Middle frontal gyrus (tissue), 1 donor: Measurements from ENCODE around the gene CDC123.
"Not testable (repeated sequence)": the region's sequence is repeated elsewhere in the genome, so short reads cannot be mapped to it uniquely, and the experiment has no call there.

Source experiments
- DNase-seq: peaks from one replicate; pipeline ENCODE4 v3.0.0-alpha.2; 2015; ENCODE audit warnings: low spot score; ENCODE audit errors: extremely low spot score

The CDC123 gene

DNA sequence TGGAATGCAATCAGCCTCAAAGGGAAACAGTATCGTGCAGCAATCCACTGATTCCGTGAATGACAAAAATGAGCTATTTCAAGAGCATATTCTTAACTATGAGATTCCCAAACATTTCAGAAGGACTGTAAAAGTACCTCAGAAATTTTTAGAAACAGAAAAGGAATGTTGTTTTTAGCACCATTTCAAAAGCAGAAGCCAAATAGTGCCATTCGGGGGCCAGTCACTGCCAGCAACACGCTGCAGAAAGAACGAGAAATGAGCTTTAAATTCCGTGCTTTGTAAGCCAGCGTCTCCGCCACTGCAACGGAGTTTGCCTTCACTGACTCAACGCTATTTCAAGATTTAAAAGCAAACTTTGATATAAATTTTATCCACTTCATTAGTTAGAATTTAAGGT, 6.6 kb upstream of the CDC123 start:
- DNase-seq, result no peak

DNA sequence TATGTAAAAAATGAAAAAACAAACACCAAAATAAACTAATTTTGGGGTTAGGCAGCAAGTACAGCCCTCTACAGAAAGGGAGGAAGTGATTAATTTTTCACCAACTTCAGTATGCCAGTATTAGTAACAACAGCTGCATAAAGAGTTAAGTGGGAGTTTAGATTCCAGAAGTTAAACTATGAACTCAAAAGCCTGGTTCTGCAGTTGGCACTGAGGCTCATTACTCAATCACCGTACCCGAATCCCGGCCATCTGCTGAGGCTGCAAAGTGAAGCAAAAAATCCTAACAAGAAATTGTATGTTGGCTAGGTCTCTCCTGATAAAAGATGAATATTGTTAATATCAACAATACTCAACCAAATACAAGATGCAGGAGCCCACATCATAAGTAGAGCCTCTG, 4.3 kb upstream of the CDC123 start:
- no peak for DNase-seq

DNA sequence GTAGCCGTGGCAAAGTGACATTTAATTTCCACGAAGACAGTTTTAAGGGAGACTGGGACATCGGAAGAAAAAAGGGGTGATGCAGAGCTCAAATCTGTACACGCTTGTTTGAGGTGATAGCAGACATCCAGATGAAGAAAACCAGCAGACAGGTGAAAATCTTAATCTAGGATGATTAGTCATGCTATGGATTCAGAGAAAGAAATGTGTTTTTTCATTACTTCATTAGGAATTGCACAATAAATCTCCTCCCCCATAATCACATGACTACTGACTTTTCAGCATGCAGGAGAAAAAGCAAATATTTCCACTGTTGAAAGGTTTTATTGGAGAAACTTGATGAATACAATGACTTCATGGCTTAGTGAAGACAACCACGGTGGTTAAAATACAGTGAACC, 2.8 kb upstream of the CDC123 start:
- DNase-seq, result no peak

DNA sequence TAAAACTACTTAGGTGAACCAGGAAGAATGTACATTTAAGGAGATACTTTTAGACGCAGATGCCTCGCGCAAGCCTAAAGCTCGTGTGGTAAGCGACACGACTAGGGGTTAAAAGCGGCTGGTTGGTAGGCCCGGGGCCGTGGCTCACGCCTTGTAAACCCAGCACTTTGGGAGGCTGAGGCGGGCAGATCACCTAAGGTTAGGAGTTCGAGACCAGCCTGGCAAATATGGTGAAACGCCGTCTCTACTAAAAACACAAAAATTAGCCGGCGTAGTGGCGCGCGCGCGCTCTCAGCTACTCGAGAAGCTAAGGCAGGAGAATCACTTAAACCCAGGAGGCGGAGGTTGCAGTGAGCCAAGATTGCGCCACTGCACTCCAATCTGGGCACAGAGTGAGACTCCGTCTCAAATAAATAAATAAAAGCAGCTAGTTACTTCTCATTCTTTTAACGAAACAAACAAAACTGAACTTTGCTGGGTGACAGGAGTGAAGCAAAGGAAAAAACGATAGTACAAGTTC, 1.2 kb upstream of the CDC123 start:
- no peak for DNase-seq

DNA sequence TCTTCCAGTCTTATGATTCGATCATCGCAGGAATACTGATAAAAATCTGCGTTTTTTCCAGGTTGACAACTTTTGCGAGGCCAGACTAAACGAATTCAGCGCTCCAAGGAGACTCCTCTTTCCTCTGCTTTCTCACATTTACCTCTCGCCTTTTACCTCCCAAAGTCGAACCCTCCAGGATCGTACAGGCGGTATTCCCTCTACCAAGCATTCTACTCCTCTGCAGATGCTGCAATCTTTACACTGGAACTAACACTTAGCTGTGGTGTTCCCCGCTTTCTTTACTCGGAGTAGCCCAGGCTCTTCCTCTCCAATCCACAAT, 746 bp upstream of the CDC123 start:
- DNase-seq, result no peak

DNA sequence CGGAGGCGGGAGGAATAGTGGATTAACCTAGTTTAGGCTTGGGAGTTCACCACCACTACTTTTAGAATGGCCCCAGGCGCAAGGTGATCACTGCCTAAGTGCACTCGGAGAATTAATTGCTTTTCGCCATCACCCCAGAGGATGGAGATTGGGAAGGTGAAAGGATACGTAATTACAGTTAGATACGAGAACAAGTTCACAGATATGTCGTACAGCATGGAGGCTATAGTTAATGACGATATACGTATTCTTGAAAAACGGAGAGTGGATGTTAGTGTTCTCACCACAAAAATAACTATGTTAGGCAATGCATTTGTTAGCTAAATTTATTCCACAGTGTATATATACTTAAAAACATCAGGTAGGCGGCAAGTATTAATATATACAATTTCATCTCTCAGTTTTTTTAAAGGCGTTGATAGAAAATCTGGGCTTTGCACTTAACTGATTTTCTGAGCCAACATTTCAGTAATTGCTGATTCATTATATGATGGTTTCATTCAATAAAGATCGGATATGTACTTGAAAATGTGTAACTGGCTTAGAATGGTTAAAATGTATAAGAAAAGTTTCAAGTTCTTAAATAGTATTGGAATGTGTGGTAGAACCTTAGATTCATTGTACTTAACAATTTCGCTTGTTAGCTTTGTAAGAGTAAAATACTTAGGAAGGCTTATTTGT, 683 bp downstream of the CDC123 start:
- DNase-seq, result no peak

DNA sequence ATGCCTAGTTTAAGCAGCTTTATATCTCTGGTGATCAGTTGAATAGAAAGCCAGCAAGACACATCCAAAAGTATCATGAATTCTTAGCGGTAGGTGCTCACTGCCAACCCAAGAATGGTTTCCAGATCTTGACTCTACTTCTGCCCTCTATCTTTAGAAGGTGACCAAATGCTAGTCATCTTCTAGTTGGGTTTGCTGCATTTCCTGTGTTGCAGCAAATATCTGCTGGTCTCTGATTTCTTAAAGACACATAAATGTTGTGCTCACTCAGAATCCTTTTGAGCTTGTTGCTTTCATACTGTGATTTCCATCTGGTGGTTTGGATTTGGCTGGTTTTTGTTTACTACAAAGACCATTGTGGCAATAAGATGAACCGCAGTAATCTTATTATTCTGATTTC, 2.2 kb downstream of the CDC123 start:
- DNase-seq, result no peak

DNA sequence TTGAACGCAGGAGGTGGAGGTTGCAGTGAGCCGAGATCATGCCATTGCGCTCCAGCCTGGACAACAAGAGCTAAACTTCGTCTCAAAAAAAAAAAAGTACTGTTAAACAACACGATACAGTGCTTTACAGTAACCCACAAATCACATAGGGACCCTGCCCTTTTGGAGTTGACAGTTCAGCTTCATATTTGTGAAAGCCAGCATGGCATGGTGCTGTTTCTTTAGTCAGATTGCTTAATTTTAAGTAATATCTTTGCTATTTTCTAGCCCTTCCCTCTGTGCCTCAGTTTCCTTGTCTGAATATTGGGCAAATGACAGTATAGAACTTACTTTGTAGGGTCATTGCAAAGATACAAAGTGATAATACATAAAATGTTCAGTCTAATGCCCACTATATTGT, 4.9 kb downstream of the CDC123 start:
- no peak for DNase-seq

DNA sequence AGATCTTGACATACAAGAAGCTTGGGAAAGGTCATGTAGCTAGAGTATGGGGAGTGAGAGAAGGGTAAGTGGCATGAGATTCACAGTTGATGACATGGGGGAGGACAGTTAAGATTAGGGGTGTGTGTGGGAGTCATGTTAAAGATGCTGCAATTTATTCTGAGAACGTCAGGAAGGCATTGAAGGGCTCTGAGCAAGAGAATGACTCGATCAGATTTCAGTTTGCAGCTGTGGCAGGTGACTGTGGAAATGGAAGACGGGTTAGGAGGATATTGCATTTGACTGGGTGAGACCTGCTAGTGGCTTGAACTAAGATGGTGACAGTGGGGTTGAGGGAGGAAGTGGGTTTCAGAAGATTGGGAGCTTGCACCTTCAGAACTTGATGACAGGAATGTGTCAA, 5.6 kb downstream of the CDC123 start:
- no peak for DNase-seq

DNA sequence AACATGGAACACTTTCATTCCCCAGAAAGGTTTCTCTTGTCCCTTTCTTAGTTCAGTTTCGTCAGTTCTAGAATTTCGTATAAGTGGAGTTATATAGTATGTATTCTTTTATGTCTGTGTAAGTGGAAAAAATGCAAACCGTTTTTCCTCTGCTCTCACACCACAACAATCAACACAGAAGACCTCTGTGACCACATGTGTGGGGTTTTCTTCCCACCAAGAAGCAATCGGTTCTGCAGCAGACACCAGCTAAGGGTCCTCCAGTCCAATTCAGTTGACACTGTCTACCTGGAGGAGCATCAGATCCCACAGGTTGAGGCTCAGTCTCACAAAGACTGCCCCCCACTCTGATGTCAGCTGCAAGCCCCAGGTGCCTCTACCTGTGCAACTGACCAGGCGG, 6.2 kb downstream of the CDC123 start:
- DNase-seq, result no peak

DNA sequence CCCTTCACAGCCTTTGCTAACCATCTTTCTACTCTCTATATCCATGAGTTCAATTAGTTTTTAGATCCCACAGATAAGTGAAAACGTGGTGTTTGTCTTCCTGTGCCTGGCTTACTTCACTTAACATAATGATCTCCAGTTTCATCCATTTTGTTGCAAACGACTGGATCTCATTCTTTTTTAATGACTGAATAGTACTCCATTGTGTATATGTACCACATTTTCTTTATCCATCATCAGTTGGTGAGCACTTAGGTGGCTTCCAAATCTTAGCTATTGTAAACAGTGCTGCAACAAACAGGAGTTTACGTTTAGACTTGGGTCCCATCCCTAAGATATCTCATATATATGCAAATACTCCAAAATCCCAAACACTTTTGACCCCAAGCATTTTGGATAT, 9.1 kb downstream of the CDC123 start:
- DNase-seq, result no peak

DNA sequence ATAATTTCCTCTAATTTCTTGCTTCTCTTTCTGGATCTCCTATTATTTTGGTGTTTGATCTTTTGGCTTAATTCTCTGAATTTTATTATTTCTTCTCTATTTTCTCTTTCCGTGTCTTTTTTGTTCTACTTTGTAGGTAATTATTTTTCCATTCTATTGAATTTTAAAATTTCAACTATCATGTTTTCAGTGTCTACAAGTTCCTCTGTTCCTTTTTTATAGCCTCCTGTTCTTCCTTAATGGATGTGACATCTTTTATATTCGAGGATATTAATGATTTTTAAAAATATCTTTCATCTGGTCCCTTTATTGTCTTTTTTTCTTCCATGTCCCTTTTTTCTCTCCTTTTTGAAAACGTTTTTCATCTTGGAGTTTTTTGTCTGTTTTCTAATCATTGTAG, 11.1 kb downstream of the CDC123 start:
- DNase-seq, result no peak

DNA sequence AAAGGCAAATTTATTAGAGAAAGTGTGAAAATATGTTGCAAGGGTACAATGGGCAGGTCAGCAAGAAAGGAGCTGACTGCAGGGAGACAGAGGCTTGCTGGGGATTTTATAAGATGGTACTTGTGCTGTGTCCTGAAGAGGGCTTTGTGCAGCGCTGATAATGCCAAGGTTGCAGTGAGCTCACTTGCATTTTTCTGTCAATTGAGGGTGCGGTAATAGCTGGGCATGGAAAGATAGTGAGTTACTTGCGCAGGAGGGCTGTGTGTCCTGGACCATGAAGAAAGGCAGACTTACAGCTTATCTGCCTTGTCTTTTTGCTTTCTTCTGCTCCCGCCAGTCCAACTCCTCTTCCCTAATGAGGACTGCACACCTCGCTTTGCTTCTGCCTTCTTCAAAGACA, 12.5 kb downstream of the CDC123 start:
- no peak for DNase-seq

DNA sequence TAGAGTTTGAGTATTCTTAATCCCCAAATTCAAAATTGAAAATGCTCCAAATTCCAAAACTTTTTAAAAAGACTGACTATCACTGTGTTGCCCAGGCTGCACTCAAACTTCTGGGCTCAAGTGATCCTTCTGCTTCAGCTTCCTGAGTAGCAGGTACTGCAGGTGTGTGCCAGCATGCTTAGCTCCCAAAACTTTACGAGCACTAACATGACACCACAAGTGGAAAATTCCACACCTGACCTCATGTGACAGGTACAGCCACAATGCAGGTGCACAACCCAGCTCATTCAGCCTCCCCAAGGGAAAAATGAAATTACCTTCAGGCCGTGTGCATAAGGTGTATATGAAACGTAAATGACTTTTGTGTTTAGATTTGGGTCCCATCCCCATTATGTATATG, 16.5 kb downstream of the CDC123 start:
- DNase-seq, result no peak

DNA sequence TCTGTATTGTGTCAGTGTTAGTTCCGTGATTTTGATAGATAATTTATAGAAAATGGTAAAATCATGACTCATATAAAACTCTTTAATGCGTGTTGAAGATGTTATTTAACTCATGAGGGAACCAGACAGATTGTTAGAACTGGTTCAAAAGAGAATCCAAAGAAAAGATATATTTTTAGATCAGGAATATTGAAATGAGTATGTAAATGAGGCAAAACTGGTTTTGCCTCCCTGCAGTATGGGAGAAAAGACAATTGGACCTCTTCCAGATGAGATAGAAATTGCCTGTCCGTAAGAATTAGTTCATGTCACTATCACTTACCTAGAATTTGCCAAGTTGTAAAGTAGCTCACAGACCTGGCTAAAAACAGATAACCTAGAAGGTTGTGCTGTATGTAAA, 17.6 kb downstream of the CDC123 start:
- DNase-seq, result no peak

DNA sequence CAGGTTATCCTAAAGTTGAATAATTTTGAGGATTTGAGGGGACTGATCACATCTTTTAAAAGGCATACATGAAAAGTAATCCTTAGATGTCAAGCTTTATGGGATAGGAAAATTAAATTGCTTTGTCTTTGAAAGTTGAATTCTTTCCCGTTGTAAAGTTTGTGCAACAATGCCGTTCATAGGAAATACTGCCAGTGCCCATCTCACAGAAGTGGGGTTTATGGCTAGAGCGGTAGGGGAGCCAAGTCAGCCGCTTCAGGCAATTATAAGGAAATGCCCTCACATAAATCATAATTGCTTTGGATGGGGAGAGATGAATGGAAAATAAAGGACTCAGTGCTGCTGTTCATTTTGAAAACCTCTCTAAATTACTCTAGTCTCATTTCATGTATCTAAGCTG, 18.1 kb downstream of the CDC123 start:
- no peak for DNase-seq

DNA sequence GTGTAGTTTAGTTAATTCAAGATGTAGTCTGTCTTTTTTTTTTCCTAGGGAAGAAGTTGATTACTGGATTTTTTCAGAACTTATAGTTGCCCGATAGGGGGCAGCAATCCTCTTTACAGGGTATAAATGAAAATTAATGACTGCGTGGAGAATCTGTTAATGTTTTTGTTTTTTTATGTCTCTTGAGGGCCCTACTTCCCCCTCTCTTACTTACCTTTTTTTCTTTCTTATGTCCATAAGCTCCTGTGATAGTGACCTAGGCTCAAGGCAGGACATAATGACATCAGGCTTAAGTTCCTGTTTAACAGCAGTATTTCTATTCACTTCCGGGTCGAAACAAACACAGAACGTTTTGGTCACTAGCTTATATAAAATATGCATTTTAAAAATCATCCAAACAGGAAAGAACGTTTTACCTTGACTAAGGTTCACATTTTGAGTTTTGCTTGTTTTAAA, 18.8 kb downstream of the CDC123 start:
- DNase-seq, result no peak

DNA sequence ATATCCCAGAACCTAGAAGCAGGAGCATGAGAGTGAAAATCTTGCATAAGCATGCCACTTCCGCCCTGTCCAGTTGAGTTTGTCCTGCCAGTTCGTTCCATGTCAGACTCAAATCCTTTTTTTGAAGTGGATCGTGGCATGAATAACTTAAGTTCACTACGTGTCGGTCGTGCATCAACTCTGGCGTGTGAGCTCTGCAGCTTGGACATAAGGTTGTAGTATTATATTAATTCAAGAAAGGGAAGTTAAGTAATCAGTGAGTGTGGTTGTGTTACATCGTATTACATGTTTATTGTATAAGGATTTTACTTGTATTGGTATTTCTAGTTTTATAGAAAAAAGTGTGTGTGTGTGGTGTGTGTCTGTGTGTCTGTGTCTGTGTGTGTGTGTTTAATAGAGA, 23.0 kb downstream of the CDC123 start:
- no peak for DNase-seq

DNA sequence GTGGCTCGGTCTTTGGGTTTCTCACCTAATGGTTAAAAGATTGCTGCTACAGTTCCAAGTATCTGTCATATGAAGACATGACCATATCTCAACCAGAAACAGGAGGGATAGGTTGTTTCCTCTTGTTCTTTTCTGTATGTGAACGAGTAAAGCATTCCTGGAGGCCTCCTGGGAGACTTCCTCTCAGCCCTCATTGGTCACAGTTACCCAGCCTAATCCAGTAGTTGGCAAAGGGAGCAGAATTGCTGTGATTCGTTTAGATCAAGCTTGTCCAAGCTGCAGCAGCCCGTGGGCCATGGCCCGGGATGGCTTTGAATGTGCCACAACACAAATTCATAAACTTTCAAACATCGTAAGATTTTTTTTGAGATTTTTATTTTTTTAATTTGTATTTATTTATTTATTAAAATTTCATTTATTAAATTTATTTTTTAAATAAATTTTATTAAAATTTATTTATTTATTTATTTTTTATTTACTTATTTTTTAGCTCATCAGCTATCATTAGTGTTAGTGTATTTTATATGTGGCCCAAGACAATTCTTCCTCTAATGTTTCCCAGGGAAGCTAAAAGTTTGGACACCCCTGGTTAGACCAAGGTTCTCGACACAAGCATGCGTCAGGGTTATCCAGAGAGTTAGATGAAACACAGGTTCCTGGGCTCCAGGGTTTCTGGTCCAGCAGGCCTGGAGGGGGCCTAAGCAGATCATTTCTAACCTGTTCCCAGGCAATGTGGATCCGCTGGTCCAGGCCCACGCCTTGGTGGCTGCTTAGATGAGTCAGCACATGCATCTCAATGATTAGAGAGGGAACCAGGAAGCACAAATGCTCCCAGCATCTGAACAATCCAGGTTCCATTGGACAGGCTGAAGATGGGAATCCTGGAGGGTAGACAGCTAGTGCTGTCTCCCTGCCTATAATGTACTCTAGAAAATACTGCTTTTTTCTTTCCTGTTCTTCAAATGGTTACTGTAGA, 25.6 kb downstream of the CDC123 start:
- no peak for DNase-seq

DNA sequence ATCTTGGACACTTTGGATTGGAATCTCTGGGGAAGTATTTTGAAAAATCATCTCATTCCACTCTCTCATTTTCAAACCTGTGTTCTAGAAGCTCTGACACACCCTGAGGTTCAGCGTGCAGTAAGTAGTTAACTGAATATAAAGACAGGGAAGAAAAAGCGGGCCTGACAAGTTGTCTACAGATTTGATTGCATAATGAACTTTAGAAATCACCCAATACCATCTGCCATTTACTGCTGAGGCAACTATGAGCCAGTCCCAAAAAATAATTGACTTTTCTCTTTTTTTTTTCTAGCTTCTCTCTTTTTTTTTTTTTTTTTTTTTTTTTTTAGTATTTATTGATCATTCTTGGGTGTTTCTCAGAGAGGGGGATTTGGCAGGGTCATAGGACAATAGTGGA, 29.5 kb downstream of the CDC123 start:
- DNase-seq, result no peak

DNA sequence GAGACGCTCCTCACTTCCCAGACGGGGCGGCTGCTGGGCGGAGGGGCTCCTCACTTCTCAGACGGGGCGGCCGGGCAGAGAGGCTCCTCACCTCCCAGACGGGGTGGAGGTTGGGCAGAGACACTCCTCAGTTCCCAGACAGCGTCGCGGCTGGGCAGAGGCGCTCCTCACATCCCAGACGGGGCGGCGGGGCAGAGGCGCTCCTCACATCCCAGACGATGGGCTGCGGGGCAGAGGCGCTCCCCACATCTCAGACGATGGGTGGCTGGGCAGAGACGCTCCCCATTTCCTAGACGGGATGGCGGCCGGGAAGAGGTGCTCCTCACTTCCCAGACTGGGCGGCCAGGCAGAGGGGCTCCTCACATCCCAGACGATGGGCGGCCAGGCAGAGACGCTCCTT, 30.4 kb downstream of the CDC123 start:
- DNase-seq, result not testable (repeated sequence)

DNA sequence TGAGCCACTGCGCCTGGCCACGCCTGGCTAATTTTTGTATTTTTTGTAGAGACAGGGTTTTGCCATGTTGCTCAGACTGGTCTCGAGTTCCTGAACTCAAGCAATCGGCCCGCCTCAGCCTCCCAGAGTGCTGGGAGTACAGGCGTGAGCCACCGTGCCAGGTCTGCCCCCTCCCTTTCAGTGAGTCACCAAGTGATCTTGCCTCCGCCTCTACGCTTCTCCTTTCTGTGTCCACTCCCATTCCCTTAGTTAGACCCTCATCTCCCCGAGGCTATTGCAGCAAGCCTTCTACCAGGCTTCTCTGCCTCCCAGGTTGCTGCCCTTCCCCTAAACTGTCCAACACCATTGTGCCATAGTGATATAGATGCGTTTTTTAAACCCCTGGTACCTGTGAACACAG, 32.9 kb downstream of the CDC123 start:
- no peak for DNase-seq

DNA sequence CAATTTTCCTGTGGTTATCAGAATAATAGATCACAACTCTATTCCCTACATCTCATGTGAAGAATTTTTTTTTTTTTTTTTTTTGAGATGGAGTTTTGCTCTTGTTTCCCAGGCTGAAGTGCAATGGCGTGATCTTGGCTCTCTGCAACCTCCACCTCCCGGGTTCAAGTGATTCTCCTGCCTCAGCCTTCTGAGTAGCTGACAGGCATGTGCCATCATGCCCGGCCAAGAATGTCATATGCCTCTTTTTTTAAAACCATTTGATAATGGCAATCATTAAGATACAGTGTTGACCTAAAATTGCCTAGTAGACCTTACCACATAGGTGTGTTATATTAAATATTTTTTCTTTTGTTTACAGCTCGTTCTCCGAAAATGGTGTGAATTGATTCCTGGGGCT, 38.7 kb downstream of the CDC123 start:
- not testable (repeated sequence) for DNase-seq
